C4-2B (cell line): ENCODE results near the gene DNAJA3.

Experiments used
- ZFX ChIP-seq: fragments of 450-650 bp; IDR thresholded peaks from 2 replicates; pipeline ENCODE4 v1.6.1; 2017
- TF ChIP-seq, protein P1 (sequence below): fragments of 450-650 bp; conservative IDR thresholded peaks from 2 replicates; pipeline ENCODE4 v1.5.1; 2017; ENCODE audit warnings: mild to moderate bottlenecking

DNA sequence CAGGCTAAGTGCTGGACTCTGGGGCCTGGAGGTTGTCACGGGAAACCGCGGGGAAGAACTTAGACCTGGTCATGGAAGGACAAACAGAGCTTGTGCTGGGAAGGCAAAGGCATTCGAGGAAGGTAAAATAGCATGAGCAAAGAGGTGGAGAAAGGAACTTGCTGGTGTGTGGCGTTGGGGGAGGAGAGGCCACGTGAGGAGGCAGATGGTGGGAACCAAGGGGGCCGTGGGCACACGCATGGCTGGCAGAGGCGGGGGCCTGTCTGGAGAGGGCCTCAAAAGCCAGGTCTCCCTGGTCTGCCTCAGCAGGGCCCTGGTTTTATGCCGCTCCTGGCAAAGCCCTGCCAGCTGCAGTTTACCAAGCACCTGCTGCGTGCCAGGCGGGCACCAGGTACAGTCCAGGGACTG lies 24.6 kb upstream of the DNAJA3 start:
- TF ChIP-seq, protein P1, sequence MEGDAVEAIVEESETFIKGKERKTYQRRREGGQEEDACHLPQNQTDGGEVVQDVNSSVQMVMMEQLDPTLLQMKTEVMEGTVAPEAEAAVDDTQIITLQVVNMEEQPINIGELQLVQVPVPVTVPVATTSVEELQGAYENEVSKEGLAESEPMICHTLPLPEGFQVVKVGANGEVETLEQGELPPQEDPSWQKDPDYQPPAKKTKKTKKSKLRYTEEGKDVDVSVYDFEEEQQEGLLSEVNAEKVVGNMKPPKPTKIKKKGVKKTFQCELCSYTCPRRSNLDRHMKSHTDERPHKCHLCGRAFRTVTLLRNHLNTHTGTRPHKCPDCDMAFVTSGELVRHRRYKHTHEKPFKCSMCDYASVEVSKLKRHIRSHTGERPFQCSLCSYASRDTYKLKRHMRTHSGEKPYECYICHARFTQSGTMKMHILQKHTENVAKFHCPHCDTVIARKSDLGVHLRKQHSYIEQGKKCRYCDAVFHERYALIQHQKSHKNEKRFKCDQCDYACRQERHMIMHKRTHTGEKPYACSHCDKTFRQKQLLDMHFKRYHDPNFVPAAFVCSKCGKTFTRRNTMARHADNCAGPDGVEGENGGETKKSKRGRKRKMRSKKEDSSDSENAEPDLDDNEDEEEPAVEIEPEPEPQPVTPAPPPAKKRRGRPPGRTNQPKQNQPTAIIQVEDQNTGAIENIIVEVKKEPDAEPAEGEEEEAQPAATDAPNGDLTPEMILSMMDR, result no peak
- TF ChIP-seq ZFX, result no peak
